GM19193 (cell line): ENCODE results near the gene ARHGEF11.

Experiments used
- POLR2A ChIP-seq: IDR thresholded peaks from 4 replicates; pipeline ENCODE4 v1.6.1; 2011; ENCODE audit not compliant: insufficient read depth, insufficient read length; ENCODE audit errors: extremely low read depth

ARHGEF11 gene

GRCh38 chr1:156998301-156998700 is 47.2 kb downstream of the ARHGEF11 start:
- TF ChIP-seq POLR2A = no peak

GRCh38 chr1:156995412-156995811 is 50.1 kb downstream of the ARHGEF11 start:
- no peak for TF ChIP-seq POLR2A

GRCh38 chr1:156994277-156994676 is 51.3 kb downstream of the ARHGEF11 start:
- TF ChIP-seq POLR2A = no peak

- TF ChIP-seq POLR2A = no peak
Measured at GRCh38 chr1:156993426-156994147, 52.0 kb downstream of the ARHGEF11 start.

GRCh38 chr1:156992215-156992614 is 53.3 kb downstream of the ARHGEF11 start:
- no peak for TF ChIP-seq POLR2A

- no peak for TF ChIP-seq POLR2A
Measured at GRCh38 chr1:156987715-156988114, 57.8 kb downstream of the ARHGEF11 start.

GRCh38 chr1:156980551-156980950 is 65.0 kb downstream of the ARHGEF11 start:
- no peak for TF ChIP-seq POLR2A

- TF ChIP-seq POLR2A = no peak
Measured at GRCh38 chr1:156975084-156975483, 70.5 kb downstream of the ARHGEF11 start.

- no peak for TF ChIP-seq POLR2A
Measured at GRCh38 chr1:156973417-156973816, 72.1 kb downstream of the ARHGEF11 start.

GRCh38 chr1:156970017-156970416 is 75.5 kb downstream of the ARHGEF11 start:
- no peak for TF ChIP-seq POLR2A

- TF ChIP-seq POLR2A = no peak
Measured at GRCh38 chr1:156969496-156969895, 76.0 kb downstream of the ARHGEF11 start.

GRCh38 chr1:156964441-156964840 is 81.1 kb downstream of the ARHGEF11 start:
- no peak for TF ChIP-seq POLR2A

GRCh38 chr1:156963621-156964020 is 81.9 kb downstream of the ARHGEF11 start:
- no peak for TF ChIP-seq POLR2A

- no peak for TF ChIP-seq POLR2A
Measured at GRCh38 chr1:156961709-156962108, 83.8 kb downstream of the ARHGEF11 start.

- TF ChIP-seq POLR2A = no peak
Measured at GRCh38 chr1:156959925-156960324, 85.6 kb downstream of the ARHGEF11 start.

- TF ChIP-seq POLR2A = no peak
Measured at GRCh38 chr1:156959414-156959813, 86.1 kb downstream of the ARHGEF11 start.

GRCh38 chr1:156958247-156958714 is 87.3 kb downstream of the ARHGEF11 start:
- TF ChIP-seq POLR2A = no peak
